ENCODE results near the gene PATL2.
"Not testable (repeated sequence)": the region's sequence is repeated elsewhere in the genome, so short reads cannot be mapped to it uniquely, and the experiment has no call there.

The PATL2 gene

GRCh38 chr15:44692659-44693058 lies 18.5 kb downstream of the PATL2 start:
- no peak for DNase-seq (ENCODE audit: low read depth in 4 of 4, low spot score in 1 of 4)

DNA sequence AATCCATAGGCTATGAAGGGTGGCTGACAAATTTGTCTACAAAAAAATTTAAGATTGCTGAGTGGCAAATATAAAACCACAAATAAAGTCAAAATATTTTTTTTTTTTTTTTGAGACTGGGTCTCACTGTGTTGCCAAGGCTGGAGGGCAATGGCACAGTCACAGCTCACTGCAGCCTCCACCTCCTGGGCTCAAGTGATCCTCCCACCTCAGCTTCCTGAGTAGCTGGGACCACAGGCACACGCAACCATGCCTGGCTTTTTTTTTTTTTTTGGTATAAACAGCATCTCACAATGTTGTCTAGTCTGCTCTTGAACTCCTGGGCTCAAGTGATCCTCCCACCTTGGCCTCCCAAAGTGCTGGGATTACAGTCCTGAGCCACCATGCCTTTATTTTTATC lies 20.9 kb downstream of the PATL2 start:
- not testable (repeated sequence) for DNase-seq (ENCODE audit: low read depth in 4 of 4, low spot score in 1 of 4)

DNA sequence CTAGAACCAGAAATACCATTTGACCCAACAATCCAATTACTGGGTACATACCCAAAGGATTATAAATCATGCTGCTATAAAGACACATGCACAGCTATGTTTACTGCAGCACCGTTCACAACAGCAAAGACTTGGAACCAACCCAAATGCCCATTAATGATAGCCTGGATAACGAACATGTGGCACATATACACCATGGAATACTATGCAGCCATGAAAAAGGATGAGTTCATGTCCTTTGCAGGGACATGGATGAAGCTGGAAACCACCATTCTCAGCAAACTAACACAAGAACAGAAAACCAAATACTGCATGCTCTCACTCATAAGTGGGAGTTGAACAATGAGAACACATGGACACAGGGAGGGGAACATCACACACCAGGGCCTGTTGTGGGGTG lies 21.8 kb downstream of the PATL2 start:
- not testable (repeated sequence) for DNase-seq (ENCODE audit: low read depth in 4 of 4, low spot score in 1 of 4)

- DNase-seq (ENCODE audit: low read depth in 4 of 4, low spot score in 1 of 4), result peak in 3 of 4 experiments; percentile 35 to 70 (median 38)
Measured at GRCh38 chr15:44682809-44683682, 28.1 kb downstream of the PATL2 start.

- DNase-seq (ENCODE audit: low read depth in 4 of 4, low spot score in 1 of 4), result no peak
Measured at GRCh38 chr15:44682211-44682610, 28.9 kb downstream of the PATL2 start.

GRCh38 chr15:44676676-44677075 lies 34.4 kb downstream of the PATL2 start:
- no peak for DNase-seq (ENCODE audit: low read depth in 4 of 4, low spot score in 1 of 4)

DNA sequence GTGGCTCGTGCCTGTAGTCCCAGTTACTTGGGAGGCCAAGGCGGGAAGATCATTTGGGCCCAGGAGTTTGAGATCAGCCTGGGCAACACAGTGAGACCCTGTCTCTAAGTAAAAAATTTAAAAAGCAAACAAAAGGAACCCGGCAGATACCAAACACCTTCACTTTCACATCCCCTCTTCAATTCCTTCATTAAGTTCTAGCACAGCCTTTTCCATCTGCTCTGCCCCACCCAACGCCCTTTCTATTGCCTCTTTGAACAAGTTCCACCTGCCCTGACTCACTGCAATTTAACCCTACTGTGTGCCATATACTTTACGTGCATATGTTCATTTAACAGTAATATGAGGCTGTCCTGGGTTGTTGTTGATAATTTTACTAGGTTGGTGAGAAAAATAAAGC lies 35.2 kb downstream of the PATL2 start:
- no peak for DNase-seq (ENCODE audit: low read depth in 4 of 4, low spot score in 1 of 4)

DNA sequence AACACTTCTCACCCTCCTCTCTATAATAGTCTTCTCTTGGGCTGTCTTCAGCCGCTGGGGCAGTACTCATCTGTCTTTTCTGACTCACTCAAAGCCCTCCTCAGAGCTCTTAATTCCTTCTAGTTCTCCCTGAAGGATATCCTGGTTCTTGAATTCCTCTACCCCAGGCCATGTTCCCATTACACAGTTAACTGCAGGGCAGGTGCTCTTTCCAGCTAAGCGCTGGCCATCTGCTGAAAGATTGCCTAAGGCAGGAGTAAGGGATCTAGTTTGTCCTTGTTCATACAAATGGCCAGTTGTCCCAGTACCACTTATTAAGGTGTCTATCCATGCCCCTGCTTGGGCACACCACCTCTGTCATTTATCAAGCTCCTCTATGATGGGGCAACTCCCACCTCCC lies 37.5 kb downstream of the PATL2 start:
- DNase-seq (ENCODE audit: low read depth in 4 of 4, low spot score in 1 of 4), result no peak

DNA sequence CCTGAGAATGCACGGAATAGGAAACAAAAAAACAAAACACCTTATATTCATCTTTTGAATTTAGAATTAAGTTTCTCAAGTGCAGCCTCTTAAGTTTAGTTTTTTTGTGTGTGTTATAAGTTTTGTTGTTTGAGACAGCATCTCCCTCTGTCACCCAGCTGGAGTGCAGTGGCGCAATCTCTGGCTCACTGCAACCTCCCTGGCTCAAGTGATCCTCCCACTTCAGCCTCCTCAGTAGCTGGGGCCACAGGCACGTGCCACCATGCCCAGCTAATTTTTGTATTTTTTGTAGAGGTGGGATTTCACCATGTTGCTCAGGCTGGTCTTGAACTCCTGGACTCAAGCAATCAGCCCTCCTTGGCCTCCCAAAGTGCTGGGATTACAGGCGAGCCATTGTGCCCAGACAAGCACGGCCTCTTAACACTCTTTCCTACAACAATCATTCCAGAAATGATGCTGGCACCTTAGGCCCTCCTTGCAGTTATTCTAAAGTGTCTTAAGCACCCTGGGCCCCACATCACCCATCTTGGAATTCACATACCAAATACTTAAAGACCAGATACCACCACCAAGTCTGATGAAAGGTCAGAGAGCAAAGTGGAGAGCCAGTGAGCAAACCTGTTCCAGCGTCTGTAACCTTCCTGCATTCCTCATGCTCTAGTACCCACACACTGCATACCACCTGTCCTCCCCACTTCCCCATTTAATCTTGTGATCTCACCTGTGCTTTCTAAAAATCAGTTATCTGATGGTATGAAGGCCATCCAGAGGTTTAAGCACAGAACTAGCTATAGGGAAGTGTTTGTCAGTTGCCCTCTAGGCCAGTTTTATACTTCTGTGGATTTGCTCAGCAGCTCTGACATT lies 40.8 kb downstream of the PATL2 start:
- DNase-seq (ENCODE audit: low read depth in 4 of 4, low spot score in 1 of 4), result no peak

DNA sequence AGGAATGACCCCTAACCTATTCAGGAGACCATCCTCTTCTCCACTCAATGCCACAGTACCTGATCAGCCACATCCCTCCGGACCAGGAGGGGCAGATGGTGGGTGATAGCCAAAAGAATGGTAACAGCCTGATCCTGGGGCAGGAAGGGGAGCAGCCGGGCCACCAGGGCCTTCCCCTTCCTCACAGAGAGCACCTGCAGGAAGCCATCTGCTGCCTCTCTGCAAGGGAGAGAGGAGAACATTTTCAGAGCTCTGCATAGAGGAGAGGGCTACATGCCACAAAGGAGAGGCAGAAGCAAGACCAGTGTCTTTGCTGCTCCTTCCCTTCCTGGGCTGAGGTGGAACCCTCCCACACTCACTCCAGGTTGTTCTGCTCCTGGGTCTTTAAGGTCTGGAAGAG lies 42.2 kb downstream of the PATL2 start:
- DNase-seq (ENCODE audit: low read depth in 4 of 4, low spot score in 1 of 4), result no peak

DNA sequence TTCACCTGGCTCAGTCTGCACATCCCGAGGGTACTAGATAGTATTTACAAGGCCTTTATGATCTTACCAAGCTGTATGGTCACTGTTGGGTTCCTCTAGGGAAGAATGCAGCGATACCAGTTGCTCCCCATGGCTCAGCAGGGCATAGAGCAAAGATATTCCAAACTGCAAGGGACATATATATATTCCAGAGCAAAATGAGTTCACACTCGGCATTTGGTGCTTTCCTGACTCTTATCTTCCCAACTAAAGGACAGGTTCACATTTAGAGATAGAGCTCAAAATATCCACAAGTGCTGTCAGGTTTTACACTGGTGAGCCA lies 44.1 kb downstream of the PATL2 start:
- no peak for DNase-seq (ENCODE audit: low read depth in 4 of 4, low spot score in 1 of 4)

GRCh38 chr15:44666210-44667038 lies 44.7 kb downstream of the PATL2 start:
- DNase-seq (ENCODE audit: low read depth in 4 of 4, low spot score in 1 of 4), result no peak

- peak; percentile 87 to 98 (median 91) for DNase-seq (ENCODE audit: low read depth in 4 of 4, low spot score in 1 of 4)
Measured at GRCh38 chr15:44663410-44664308, 47.5 kb downstream of the PATL2 start, which contains the start of gene SPG11. TSS of gene SPG11 (minus strand) at chr15:44663662. CDS start at chr15:44663647, 15 bp downstream.

DNA sequence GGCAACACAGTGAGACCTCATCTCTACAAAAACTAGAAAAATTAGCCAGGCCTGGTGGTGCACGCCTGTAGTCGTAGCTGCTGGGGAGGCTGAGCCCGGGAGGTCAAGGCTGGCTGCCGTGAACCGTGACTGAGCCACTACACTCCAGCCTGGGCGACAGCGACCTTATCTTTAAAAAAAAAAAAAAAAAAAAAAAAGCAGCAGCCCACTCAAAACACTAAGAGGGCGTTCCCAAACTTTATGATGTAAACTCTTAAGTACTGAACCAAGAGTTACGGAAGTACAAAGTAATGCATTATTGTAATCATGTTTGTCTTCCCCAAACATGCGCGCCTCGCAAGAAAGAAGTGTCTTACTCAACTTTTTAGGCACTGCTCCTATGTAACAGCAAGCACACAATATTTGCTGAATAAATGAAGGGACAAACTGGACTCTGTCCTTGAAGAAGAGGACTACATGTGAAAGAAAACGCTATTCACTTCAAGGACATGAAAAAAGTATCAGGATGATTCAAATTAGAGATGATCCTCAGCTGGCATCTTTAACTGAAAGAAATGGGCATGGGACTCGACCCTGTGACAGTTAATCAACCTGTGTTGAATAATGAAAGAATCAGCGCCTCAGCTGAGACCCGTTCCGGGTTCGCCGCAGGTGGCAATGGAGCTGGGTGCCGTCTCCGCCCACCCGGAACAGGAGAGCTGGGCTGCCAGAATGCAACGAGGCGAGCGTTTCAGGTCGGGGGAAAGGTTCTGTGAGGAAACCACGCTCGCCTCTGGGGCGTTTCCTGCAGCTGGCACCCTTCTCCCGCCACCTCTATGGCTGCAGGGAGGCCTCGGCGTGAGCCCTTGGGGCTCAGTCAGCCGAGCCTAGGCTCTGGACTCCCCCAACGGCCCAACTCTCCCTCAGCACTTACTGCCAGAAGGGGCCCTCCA lies 48.4 kb downstream of the PATL2 start:
- DNase-seq (ENCODE audit: low read depth in 4 of 4, low spot score in 1 of 4), result peak; percentile 45 to 77 (median 58)

DNA sequence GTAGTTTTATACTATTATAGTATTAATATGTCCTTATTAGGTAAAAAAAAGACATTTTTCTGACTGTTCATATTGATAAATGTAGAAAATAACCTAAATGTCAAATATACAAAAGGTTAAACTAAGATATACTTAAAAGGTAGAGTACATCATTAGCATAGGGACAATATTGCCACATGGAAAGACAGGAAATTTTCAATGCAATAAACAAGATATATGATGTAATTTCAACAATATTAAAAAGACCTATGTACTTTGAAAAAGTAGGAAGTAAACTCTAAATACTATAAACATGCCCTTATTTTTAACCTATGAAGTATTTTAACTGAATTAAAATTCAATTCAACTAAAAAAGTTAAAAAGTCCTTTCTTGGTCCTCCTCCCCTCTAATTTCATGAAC lies 49.5 kb downstream of the PATL2 start:
- no peak for DNase-seq (ENCODE audit: low read depth in 4 of 4, low spot score in 1 of 4)

- no peak for DNase-seq (ENCODE audit: low read depth in 4 of 4, low spot score in 1 of 4)
Measured at GRCh38 chr15:44659056-44659455, 52.1 kb downstream of the PATL2 start.

- DNase-seq (ENCODE audit: low read depth in 4 of 4, low spot score in 1 of 4), result no peak
Measured at GRCh38 chr15:44657378-44657777, 53.7 kb downstream of the PATL2 start.

GRCh38 chr15:44656913-44657312 lies 54.2 kb downstream of the PATL2 start:
- DNase-seq (ENCODE audit: low read depth in 4 of 4, low spot score in 1 of 4), result no peak

GRCh38 chr15:44656298-44656697 lies 54.8 kb downstream of the PATL2 start:
- no peak for DNase-seq (ENCODE audit: low read depth in 4 of 4, low spot score in 1 of 4)
